GM19438 (cell line): ENCODE results near the gene RAB7B.

Experiments
- ATAC-seq: cut with Tn5 transposase; IDR thresholded peaks from one replicate; pipeline ENCODE4 v1.9.1; 2021; ENCODE audit warnings: low read depth; ENCODE audit not compliant: unreplicated experiment

The RAB7B gene

GRCh38 chr1:205930799-205931281 lies 72.4 kb downstream of the RAB7B start:
- ATAC-seq: no peak

- no peak for ATAC-seq
These were observed 73.0 kb downstream of the RAB7B start for GRCh38 chr1:205930195-205930577.

- ATAC-seq: no peak
These were observed 73.5 kb downstream of the RAB7B start for GRCh38 chr1:205929496-205930194.

- no peak for ATAC-seq
These were observed 74.9 kb downstream of the RAB7B start for GRCh38 chr1:205928317-205928716.

GRCh38 chr1:205927676-205928075 lies 75.5 kb downstream of the RAB7B start:
- ATAC-seq: no peak

- ATAC-seq: no peak
These were observed 75.9 kb downstream of the RAB7B start for GRCh38 chr1:205927247-205927646.
